Heart right ventricle (tissue), 16 donors: Measurements from ENCODE around the gene PCMTD2. TPM values are rescaled to one million over a fixed set of nuclear protein-coding genes. Genes with fewer than 3 reads are reported as not detected.

ENCODE experiments used
- ATAC-seq, 8 donors: fragments of 200-7000 bp; cut with Tn5 transposase; one replicate each; pipeline ENCODE4 v1.9.1; 2020; ENCODE audit warnings: mild to moderate bottlenecking in 8 of 8, moderate library complexity in 8 of 8, moderate number of reproducible peaks in 1 of 8
- DNase-seq, 2 donors: peaks; one replicate each; pipeline ENCODE4 v3.0.0-alpha.2; 2020
- H3K27ac ChIP-seq, 10 donors: fragments of 200-600 bp; sonication (generic) in 2 of 10; one replicate each; pipeline versions ENCODE4 v1.5.0 to v1.8.0; 2020 to 2022; ENCODE audit warnings: mild to moderate bottlenecking in 3 of 10
- H3K27me3 ChIP-seq, 7 donors: fragments of 200-600 bp; one replicate each; pipeline ENCODE4 v1.8.0; 2021 to 2022; ENCODE audit warnings: mild to moderate bottlenecking in 2 of 7
- H3K36me3 ChIP-seq, 9 donors: fragments of 200-600 bp; sonication (generic) in 1 of 9; one replicate each; pipeline versions ENCODE4 v1.5.0 to v1.8.0; 2020 to 2022; ENCODE audit warnings: mild to moderate bottlenecking in 2 of 9
- H3K4me1 ChIP-seq, 9 donors: fragments of 200-600 bp; sonication (generic) in 1 of 9; one replicate each; pipeline versions ENCODE4 v1.5.0 to v1.8.0; 2020 to 2022; ENCODE audit warnings: mild to moderate bottlenecking in 4 of 9
- H3K4me3 ChIP-seq, 10 donors: fragments of 200-600 bp; sonication (generic) in 2 of 10; one replicate each; pipeline versions ENCODE4 v1.5.0 to v1.8.0; 2020 to 2022; ENCODE audit warnings: mild to moderate bottlenecking in 7 of 10, moderate library complexity in 2 of 10
- H3K9me3 ChIP-seq, 11 donors: fragments of 200-600 bp in 10 of 11; sonication (generic) in 2 of 11; one replicate each; pipeline versions ENCODE4 v1.5.0 to v1.8.0; 2013 to 2022; ENCODE audit warnings: mild to moderate bottlenecking in 2 of 11, control low read depth in 1 of 11, moderate library complexity in 1 of 11
- WGBS, 2 donors: extraction: QIAGEN DNeasy Blood & Tissue Kit; methylation state at CpG; one replicate each; pipeline ENCODE4 v1.1.7; 2013; ENCODE audit warnings: inconsistent platforms in 1 of 2; 5-methylcytosine and 5-hydroxymethylcytosine counted together
- intact Hi-C, 10 donors: fragments of 100-400 bp; cut with DNase I; formaldehyde crosslinking; loops; one replicate each; pipeline versions ENCODE4 v1.11.1 to v1.14.2; 2022
- polyA plus RNA-seq, 2 donors: library from polyadenylated mRNA; stranded (reverse); fragments of 200-250 nt; gene quantifications; one replicate each; pipeline ENCODE4 v1.2.3, GENCODE V29; 2013
- total RNA-seq, 10 donors: library from RNA; stranded (reverse); fragmentation: NEBNext Ultra II Directional in 3 of 10; extraction: Animal tissue kit (Norgen Biotek cat#: 25700) in 3 of 10; gene quantifications; one replicate each; pipeline versions ENCODE4 v1.2.1 to v1.2.4, GENCODE V29; 2021 to 2023
- TF ChIP-seq, protein P1 (sequence below), 9 donors: fragments of 200-600 bp; sonication (generic) in 2 of 9; IDR thresholded peaks; one replicate each; pipeline versions ENCODE4 v1.5.0 to v1.8.0; 2021 to 2022; ENCODE audit warnings: antibody characterized with exemption in 9 of 9, mild to moderate bottlenecking in 5 of 9, moderate library complexity in 1 of 9
- donor health status: Arrhythmogenic right ventricular cardiomyopathy.
- donor health status: ischemic (EF 13 %, LVEDD 7.1; RV severe dilation, severe dysfunction).
- donor health status: healthy with polysubstance abuse.
- donor health status: DM: no; HTN: yes; CAD: no.
- donor health status: DM: no; HTN: no; CAD: no.
- donor health status: ischemic (EF 25% LVEDD 6.9; RV normal size, moderate dysfunction).
- donor health status: ischemic (EF 25% LVEDD 5.7; RV mildly dilated, moderate dysfunction).
- donor health status: healthy.
- donor health status: DM: yes; HTN: yes; CAD: no.
- donor health status: Ischemic cardiomyopathy.
- donor health status: ischemic (EF 35%, LVEDD 5.7; RV mildly dilated, moderate dysfunction).
- donor health status: nonischemic (EF 11% LVEDD 7.7; RV severe dilation, severe dysfunction).
- donor health status: DM: yes; HTN: yes; CAD: no.
- donor health status: PGD.
- donor health status: ischemic (EF 29% LVEDD 5.4; RV normal size, mild dysfunction).
- donor health status: nonischemic (EF 23%, LVEDD 6.1; RV moderate dilation, normal function).

Gene PCMTD2
- total and polyA plus RNA-seq, 12 donors: 11.7 to 83.5 (median 67.9) TPM

DNA sequence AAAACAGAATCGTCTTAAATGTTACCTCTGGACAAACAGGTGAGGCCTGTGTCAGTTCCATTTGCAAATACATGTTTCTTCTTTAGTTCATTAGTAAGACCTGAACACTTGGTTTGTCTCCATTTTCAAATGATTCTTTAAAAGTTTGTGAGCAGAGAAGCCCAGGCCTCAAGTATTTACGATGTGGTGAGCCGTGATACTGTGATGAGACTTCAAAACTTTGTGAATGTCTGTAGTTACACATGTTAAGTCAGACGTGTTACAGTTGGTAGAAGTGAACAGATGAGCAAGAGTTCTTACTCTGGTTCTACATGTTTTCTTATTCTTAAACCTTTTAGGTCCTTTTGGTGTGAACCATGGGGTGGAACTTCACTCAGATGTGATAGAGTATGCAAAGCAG is 8.5 kb downstream of the PCMTD2 start:
- Histone ChIP-seq H3K9me3 (no peaks in the 10 kb centered on the region), H3K4me3 (no peak overlapping the region), H3K4me1 (peaks cover 13 to 99% (median 81%) of the 10 kb centered on the region in 9 donors), H3K36me3 (peaks cover 0 to 53% (median 0%) of the 10 kb centered on the region in 9 donors), H3K27ac (peak overlapping the region in 4 of 10 donors; percentile 29 to 62 (median 43)), H3K27me3 (no peaks in the 10 kb centered on the region)
- WGBS, 2 donors: 75 to 82% methylated on average over 4 of the region's 4 CpGs
- ATAC-seq: no peak
- TF ChIP-seq, protein P1, sequence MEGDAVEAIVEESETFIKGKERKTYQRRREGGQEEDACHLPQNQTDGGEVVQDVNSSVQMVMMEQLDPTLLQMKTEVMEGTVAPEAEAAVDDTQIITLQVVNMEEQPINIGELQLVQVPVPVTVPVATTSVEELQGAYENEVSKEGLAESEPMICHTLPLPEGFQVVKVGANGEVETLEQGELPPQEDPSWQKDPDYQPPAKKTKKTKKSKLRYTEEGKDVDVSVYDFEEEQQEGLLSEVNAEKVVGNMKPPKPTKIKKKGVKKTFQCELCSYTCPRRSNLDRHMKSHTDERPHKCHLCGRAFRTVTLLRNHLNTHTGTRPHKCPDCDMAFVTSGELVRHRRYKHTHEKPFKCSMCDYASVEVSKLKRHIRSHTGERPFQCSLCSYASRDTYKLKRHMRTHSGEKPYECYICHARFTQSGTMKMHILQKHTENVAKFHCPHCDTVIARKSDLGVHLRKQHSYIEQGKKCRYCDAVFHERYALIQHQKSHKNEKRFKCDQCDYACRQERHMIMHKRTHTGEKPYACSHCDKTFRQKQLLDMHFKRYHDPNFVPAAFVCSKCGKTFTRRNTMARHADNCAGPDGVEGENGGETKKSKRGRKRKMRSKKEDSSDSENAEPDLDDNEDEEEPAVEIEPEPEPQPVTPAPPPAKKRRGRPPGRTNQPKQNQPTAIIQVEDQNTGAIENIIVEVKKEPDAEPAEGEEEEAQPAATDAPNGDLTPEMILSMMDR (IDR thresholded peaks at IDR 0.05): no peak
- no peak for DNase-seq
- intact Hi-C loops: no loop called here

DNA sequence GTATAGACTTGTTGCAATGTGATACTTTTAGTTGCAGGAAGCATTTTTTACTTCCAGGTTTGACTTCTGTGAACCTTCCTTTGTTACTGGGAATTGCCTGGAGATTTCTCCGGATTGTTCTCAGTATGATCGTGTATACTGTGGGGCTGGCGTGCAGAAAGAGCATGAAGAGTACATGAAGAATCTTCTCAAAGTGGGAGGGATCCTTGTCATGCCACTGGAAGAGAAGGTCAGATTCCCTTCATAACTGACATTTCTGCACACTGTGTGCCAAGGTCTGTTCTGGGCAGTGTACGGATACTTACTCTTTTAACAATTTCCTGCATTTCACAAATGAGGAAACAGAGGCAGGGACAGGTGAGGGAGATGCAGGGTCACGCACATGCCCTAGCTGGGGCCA is 9.7 kb downstream of the PCMTD2 start:
- H3K9me3 ChIP-seq: no peaks in the 10 kb centered on the region
- no peaks in the 10 kb centered on the region for H3K27me3 ChIP-seq
- intact Hi-C loops: no loop called here
- TF ChIP-seq, protein P1 (IDR thresholded peaks at IDR 0.05): no peak
- ATAC-seq: peak in 1 of 8 donors; percentile 14
- H3K27ac ChIP-seq: peak overlapping the region in 8 of 10 donors; percentile 4 to 62 (median 43)
- H3K4me1 ChIP-seq: peaks cover 13 to 90% (median 77%) of the 10 kb centered on the region in 9 donors
- WGBS, 2 donors: 41% methylated on average over 5 of the region's 5 CpGs
- H3K4me3 ChIP-seq: peak overlapping the region in 1 of 10 donors; percentile 23
- no peak for DNase-seq
- peaks cover 0 to 55% (median 0%) of the 10 kb centered on the region in 9 donors for H3K36me3 ChIP-seq

DNA sequence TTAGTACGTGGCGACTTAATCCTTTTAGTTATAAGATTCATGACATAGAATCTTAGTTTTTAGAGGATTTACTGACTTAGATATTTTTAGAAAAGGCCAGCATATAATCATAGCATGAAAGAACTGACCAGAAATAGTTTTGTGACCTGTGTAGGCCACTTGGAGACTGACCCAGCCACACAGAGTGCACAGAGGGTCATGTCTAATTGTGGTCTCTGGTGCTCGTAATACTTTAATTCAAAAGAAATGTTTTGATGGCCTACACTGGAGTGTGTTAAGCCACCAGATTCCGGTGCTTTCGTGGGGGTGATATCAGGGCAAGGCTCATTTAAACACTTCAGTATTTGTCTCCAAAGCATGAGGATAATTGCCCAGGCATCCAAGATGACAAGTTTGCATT is 11.4 kb downstream of the PCMTD2 start:
- H3K27me3 ChIP-seq: no peaks in the 10 kb centered on the region
- H3K4me1 ChIP-seq: peaks cover 0 to 72% (median 60%) of the 10 kb centered on the region in 9 donors
- DNase-seq: no peak
- 66 to 67% methylated on average over 5 of the region's 5 CpGs for WGBS, 2 donors
- H3K9me3 ChIP-seq: no peaks in the 10 kb centered on the region
- no peak overlapping the region for H3K4me3 ChIP-seq
- ATAC-seq: peak in 5 of 8 donors; percentile 29 to 60 (median 36)
- peaks cover 0 to 61% (median 0%) of the 10 kb centered on the region in 9 donors for H3K36me3 ChIP-seq
- peak overlapping the region in 7 of 10 donors; percentile 1 to 62 (median 43) for H3K27ac ChIP-seq
- intact Hi-C loops: no loop called here
- TF ChIP-seq, protein P1 (IDR thresholded peaks at IDR 0.05): no peak

DNA sequence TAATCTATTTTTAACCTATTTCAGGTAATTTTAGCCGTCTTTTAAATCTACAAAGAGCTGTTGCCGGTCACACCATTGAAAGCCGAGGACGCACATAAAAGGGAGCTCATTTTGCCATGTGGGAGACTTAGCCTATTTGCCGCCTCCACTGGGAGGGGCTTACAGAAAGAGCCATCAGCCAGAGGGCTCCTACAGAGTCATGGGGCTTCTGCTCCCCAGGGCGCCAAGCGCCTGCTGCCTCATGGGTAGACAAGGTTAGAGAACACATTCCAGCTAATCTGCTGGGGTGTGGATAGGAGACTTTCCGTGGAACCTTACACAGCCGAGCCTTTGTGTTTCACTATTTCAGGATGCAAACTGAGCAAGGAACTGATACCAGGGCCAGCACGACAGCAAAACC is 12.6 kb downstream of the PCMTD2 start:
- peak in 7 of 8 donors; percentile 69 to 83 (median 74) for ATAC-seq
- H3K4me1 ChIP-seq: peaks cover 0 to 60% (median 48%) of the 10 kb centered on the region in 9 donors
- TF ChIP-seq, protein P1 (IDR thresholded peaks at IDR 0.05): no peak

More for the DNA sequence above, 12.6 kb downstream of the PCMTD2 start:
- peak overlapping the region in 5 of 10 donors; percentile 15 to 62 (median 58) for H3K27ac ChIP-seq
- peaks cover 0 to 71% (median 0%) of the 10 kb centered on the region in 9 donors for H3K36me3 ChIP-seq
- WGBS, 2 donors: 65 to 70% methylated on average over 10 of the region's 10 CpGs
- no peak for DNase-seq
- intact Hi-C loops: no loop called here
- H3K27me3 ChIP-seq: no peaks in the 10 kb centered on the region
- no peak overlapping the region for H3K4me3 ChIP-seq
- H3K9me3 ChIP-seq: no peaks in the 10 kb centered on the region
